ENCODE measurements around the gene RILP. TPM values are rescaled to one million over a fixed set of nuclear protein-coding genes. Genes with fewer than 3 reads are reported as not detected.

RILP gene
- total and polyA plus RNA-seq, 2 donors (not counting 1 experiment from before 2014, with no cell fraction given): 7.4 to 12.4 TPM

DNA sequence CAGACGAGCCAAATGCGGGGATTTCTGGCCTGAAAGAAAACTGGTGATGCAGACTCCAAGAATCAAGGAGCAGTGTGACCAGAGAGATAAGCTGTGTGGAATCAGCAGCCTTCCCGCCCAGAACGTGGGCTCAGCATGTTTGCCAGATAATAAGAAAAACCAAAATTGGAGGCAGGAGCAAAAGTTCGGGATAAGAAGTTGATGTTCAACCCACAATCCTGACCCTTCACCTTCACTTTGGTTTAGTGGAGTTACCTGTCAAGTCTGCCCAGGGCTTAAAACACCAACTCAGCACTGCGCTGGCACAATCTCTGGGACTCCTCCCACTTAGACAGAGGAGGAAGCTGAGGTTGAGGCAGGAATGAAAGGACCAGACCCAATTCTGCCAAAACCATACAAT lies 24.1 kb downstream of the RILP start:
- Histone ChIP-seq H3K27me3 (ENCODE audit: control insufficient read depth, insufficient read depth, low read length) (peaks cover 6% of the 10 kb centered on the region), H3K9ac (ENCODE audit: insufficient read depth, low read length) (no peak overlapping the region), H4K20me1 (ENCODE audit: control insufficient read depth, extremely low read depth, insufficient read depth, low read length) (no peaks in the 10 kb centered on the region), H3K36me3 (ENCODE audit: control insufficient read depth, insufficient read depth, low read length) (no peaks in the 10 kb centered on the region), H3K27ac (ENCODE audit: insufficient read depth, low read length) (no peak overlapping the region), H3K4me2 (ENCODE audit: extremely low read depth, insufficient read depth, low read length) (no peak overlapping the region), H2AFZ (ENCODE audit: low read length) (no peak overlapping the region), H3K9me3 (ENCODE audit: control insufficient read depth, insufficient read depth, low read depth, low read length) (no peaks in the 10 kb centered on the region), H3K79me2 (ENCODE audit: control insufficient read depth, insufficient read depth, low read length) (no peaks in the 10 kb centered on the region), H3K4me1 (ENCODE audit: control insufficient read depth, extremely low read depth, insufficient read depth, low read length) (peaks cover 6% of the 10 kb centered on the region), H3K4me3 (replicated peaks in 1 of 4; ENCODE audit: control extremely low read depth in 1 of 4, insufficient read depth in 1 of 4, low read depth in 3 of 4, low read length in 4 of 4) (no peak overlapping the region)
- TF ChIP-seq, protein P1, sequence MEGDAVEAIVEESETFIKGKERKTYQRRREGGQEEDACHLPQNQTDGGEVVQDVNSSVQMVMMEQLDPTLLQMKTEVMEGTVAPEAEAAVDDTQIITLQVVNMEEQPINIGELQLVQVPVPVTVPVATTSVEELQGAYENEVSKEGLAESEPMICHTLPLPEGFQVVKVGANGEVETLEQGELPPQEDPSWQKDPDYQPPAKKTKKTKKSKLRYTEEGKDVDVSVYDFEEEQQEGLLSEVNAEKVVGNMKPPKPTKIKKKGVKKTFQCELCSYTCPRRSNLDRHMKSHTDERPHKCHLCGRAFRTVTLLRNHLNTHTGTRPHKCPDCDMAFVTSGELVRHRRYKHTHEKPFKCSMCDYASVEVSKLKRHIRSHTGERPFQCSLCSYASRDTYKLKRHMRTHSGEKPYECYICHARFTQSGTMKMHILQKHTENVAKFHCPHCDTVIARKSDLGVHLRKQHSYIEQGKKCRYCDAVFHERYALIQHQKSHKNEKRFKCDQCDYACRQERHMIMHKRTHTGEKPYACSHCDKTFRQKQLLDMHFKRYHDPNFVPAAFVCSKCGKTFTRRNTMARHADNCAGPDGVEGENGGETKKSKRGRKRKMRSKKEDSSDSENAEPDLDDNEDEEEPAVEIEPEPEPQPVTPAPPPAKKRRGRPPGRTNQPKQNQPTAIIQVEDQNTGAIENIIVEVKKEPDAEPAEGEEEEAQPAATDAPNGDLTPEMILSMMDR (conservative IDR thresholded peaks at IDR 0.05 in 1 of 2, IDR thresholded peaks at IDR 0.05 in 1 of 2; ENCODE audit: low read depth in 1 of 2, low read length in 2 of 2): no peak
- TF ChIP-seq EZH2 (IDR thresholded peaks at IDR 0.05; ENCODE audit: low read length, missing control alignments): no peak
- no peak for DNase-seq (ENCODE audit: low read depth in 2 of 2)

DNA sequence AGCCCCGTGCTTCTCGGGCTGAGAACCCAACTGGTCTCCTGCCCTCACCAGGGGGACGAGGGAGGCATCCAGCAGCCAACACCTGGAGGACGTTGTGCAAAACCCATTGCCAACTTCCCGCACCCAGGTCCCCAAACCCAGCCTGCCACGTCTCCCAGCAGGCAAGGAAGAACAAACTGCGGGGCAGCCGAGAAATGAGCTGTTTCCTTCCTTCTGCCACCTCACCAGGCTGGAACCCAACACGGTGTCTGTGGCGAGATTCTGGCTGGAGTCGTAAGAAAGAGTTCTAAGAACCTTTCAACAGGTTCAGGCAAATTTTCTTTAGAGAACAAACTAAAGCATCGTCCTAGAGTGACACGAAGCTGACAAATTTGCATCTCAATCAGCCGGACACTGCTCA lies 24.6 kb downstream of the RILP start:
- H3K36me3 ChIP-seq (ENCODE audit: control insufficient read depth, insufficient read depth, low read length): no peaks in the 10 kb centered on the region
- H3K27me3 ChIP-seq (ENCODE audit: control insufficient read depth, insufficient read depth, low read length): peaks cover 6% of the 10 kb centered on the region
- no peaks in the 10 kb centered on the region for H3K79me2 ChIP-seq (ENCODE audit: control insufficient read depth, insufficient read depth, low read length)
- H3K9ac ChIP-seq (ENCODE audit: insufficient read depth, low read length): no peak overlapping the region
- no peaks in the 10 kb centered on the region for H4K20me1 ChIP-seq (ENCODE audit: control insufficient read depth, extremely low read depth, insufficient read depth, low read length)
- no peak for DNase-seq (ENCODE audit: low read depth in 2 of 2)
- TF ChIP-seq EZH2 (IDR thresholded peaks at IDR 0.05; ENCODE audit: low read length, missing control alignments): no peak
- TF ChIP-seq, protein P1 (conservative IDR thresholded peaks at IDR 0.05 in 1 of 2, IDR thresholded peaks at IDR 0.05 in 1 of 2; ENCODE audit: low read depth in 1 of 2, low read length in 2 of 2): no peak
- H3K4me3 ChIP-seq (replicated peaks in 1 of 4; ENCODE audit: control extremely low read depth in 1 of 4, insufficient read depth in 1 of 4, low read depth in 3 of 4, low read length in 4 of 4): no peak overlapping the region
- H3K4me1 ChIP-seq (ENCODE audit: control insufficient read depth, extremely low read depth, insufficient read depth, low read length): peaks cover 6% of the 10 kb centered on the region
- no peak overlapping the region for H3K27ac ChIP-seq (ENCODE audit: insufficient read depth, low read length)
- no peaks in the 10 kb centered on the region for H3K9me3 ChIP-seq (ENCODE audit: control insufficient read depth, insufficient read depth, low read depth, low read length)
- H2AFZ ChIP-seq (ENCODE audit: low read length): no peak overlapping the region
- H3K4me2 ChIP-seq (ENCODE audit: extremely low read depth, insufficient read depth, low read length): no peak overlapping the region

DNA sequence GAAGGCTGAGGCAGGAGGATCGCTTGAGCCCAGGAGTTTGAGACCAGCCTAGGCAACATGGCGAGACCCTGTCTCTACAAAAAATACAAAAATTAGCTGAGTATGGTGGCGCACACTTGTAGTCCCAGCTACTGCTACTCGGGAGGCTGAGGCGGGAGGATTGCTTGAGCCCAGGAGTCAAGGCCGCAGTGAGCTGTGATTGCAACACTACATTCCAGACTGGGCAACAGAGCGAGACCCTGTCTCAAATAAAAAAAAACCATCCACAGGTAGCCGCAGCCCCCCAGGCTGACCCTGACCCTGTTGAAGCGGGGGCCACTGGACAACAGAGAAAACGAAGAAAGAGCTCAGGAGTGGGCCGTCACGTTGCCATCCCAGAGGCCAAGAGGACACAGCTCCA lies 25.0 kb downstream of the RILP start:
- H3K9me3 ChIP-seq (ENCODE audit: control insufficient read depth, insufficient read depth, low read depth, low read length): no peaks in the 10 kb centered on the region
- TF ChIP-seq EZH2 (IDR thresholded peaks at IDR 0.05; ENCODE audit: low read length, missing control alignments): no peak
- TF ChIP-seq, protein P1 (conservative IDR thresholded peaks at IDR 0.05 in 1 of 2, IDR thresholded peaks at IDR 0.05 in 1 of 2; ENCODE audit: low read depth in 1 of 2, low read length in 2 of 2): no peak
- H2AFZ ChIP-seq (ENCODE audit: low read length): no peak overlapping the region
- no peak for DNase-seq (ENCODE audit: low read depth in 2 of 2)
- H3K4me2 ChIP-seq (ENCODE audit: extremely low read depth, insufficient read depth, low read length): no peak overlapping the region
- H3K4me1 ChIP-seq (ENCODE audit: control insufficient read depth, extremely low read depth, insufficient read depth, low read length): peaks cover 4% of the 10 kb centered on the region
- no peak overlapping the region for H3K27ac ChIP-seq (ENCODE audit: insufficient read depth, low read length)
- no peak overlapping the region for H3K4me3 ChIP-seq (replicated peaks in 1 of 4; ENCODE audit: control extremely low read depth in 1 of 4, insufficient read depth in 1 of 4, low read depth in 3 of 4, low read length in 4 of 4)
- H3K79me2 ChIP-seq (ENCODE audit: control insufficient read depth, insufficient read depth, low read length): no peaks in the 10 kb centered on the region
- H4K20me1 ChIP-seq (ENCODE audit: control insufficient read depth, extremely low read depth, insufficient read depth, low read length): no peaks in the 10 kb centered on the region
- no peaks in the 10 kb centered on the region for H3K36me3 ChIP-seq (ENCODE audit: control insufficient read depth, insufficient read depth, low read length)
- H3K27me3 ChIP-seq (ENCODE audit: control insufficient read depth, insufficient read depth, low read length): peaks cover 6% of the 10 kb centered on the region
- no peak overlapping the region for H3K9ac ChIP-seq (ENCODE audit: insufficient read depth, low read length)
